DMS114 treated with DMSO at 0.1 percent for 48 hours (cell line): ENCODE measurements around the gene ATP6V0B.

Source experiments
- DNase-seq: peaks from one replicate; lab custom pipeline; 2025; ENCODE audit not compliant: unreplicated experiment; lab: John Stamatoyannopoulos, UW

ATP6V0B gene

GRCh38 chr1:43974443-43975248 lies at the start of gene ATP6V0B:
Gene ATP6V0B (plus strand): TSS chr1:43974960. CDS start chr1:43975041, 81 bp downstream.
- DNase-seq, result peak; percentile 90

- DNase-seq, result no peak
These were observed 48.9 kb upstream of the ATP6V0B start for GRCh38 chr1:43925846-43926245.

GRCh38 chr1:43930168-43930948 lies 44.4 kb upstream of the ATP6V0B start:
- DNase-seq, result no peak

- DNase-seq, result no peak
These were observed 43.8 kb upstream of the ATP6V0B start for GRCh38 chr1:43930949-43931275.

GRCh38 chr1:43931711-43932660 lies 42.8 kb upstream of the ATP6V0B start:
- DNase-seq, result no peak

- no peak for DNase-seq
These were observed 41.9 kb upstream of the ATP6V0B start for GRCh38 chr1:43932786-43933385.

- DNase-seq, result no peak
These were observed 41.2 kb upstream of the ATP6V0B start, which contains the start of gene ARTN for GRCh38 chr1:43933386-43934100. Gene ARTN (plus strand): TSS chr1:43933801. CDS start chr1:43935657, 1,856 bp downstream.

GRCh38 chr1:43934101-43934985 lies 40.4 kb upstream of the ATP6V0B start:
- peak; percentile 24 for DNase-seq

- no peak for DNase-seq
These were observed 39.8 kb upstream of the ATP6V0B start for GRCh38 chr1:43934986-43935324.

GRCh38 chr1:43935711-43936427 lies 38.9 kb upstream of the ATP6V0B start:
- no peak for DNase-seq

- no peak for DNase-seq
These were observed 38.2 kb upstream of the ATP6V0B start for GRCh38 chr1:43936431-43937151.

GRCh38 chr1:43937179-43937865 lies 37.4 kb upstream of the ATP6V0B start:
- DNase-seq, result no peak

- no peak for DNase-seq
These were observed 36.4 kb upstream of the ATP6V0B start for GRCh38 chr1:43938383-43938782.

GRCh38 chr1:43938892-43939587 lies 35.7 kb upstream of the ATP6V0B start:
- no peak for DNase-seq

- DNase-seq, result no peak
These were observed 32.3 kb upstream of the ATP6V0B start for GRCh38 chr1:43942411-43942810.

GRCh38 chr1:43944860-43945259 lies 29.9 kb upstream of the ATP6V0B start:
- DNase-seq, result no peak
